SU-DHL-6 (cell line): ENCODE data around the gene EVI5L.

Source experiments
- EZH2phosphoT487 ChIP-seq: fragments of 200-600 bp; sonication (generic), shearing (Covaris generic); conservative IDR thresholded peaks from 2 replicates; pipeline ENCODE4 v1.6.1; 2018; ENCODE audit warnings: mild to moderate bottlenecking, antibody characterized with exemption, low read length, moderate library complexity, mixed read lengths
- TF ChIP-seq, protein P1 (sequence below): fragments of 200-600 bp; sonication (generic); IDR thresholded peaks from one replicate; pipeline ENCODE4 v1.5.1; 2017; ENCODE audit warnings: antibody characterized with exemption, mild to moderate bottlenecking, low read length, moderate library complexity; ENCODE audit not compliant: insufficient read depth, poor library complexity, severe bottlenecking

DNA sequence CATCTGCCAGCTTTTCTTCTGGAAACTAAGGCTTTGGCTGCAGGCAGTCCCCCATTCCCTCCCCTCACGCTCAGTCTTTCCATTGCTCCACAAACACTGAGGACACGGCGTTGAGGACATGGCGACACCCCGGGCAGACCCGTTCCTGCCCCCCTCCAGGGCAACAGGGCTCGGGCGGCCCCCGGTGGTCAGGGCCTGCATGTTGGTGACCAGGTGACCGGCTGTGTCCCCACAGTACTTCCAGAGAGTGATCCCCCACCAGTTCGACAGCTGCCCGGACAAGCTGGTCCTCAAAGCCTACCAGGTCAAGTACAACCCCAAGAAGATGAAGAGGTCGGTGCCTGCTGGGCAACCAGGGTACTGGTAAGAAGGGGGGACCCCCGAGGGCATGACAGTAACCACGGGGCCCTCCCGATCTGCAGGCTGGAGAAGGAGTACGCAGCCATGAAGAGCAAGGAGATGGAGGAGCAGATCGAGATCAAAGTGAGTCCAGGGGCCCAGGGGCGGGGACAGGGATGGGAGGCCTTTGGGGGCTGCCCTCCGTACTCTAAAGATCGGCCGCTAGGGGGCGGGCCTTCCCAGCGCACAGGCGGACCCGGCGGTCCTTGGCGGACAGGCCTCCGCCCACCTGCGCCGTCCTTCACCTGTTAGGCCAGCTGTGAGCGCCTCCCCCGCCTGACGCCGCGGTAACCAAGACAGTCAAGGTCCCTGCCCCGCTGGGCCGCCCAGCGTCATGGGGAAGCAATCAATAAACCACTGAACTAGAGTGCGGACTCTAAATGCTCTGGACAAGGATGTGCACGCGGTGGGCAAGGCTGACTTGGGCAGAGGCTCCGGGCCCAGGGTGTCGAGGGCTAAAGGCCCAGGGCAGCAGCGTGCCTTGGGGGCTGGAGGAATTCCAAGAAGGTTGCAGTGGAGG lies 23.1 kb downstream of the EVI5L start:
- TF ChIP-seq, protein P1, sequence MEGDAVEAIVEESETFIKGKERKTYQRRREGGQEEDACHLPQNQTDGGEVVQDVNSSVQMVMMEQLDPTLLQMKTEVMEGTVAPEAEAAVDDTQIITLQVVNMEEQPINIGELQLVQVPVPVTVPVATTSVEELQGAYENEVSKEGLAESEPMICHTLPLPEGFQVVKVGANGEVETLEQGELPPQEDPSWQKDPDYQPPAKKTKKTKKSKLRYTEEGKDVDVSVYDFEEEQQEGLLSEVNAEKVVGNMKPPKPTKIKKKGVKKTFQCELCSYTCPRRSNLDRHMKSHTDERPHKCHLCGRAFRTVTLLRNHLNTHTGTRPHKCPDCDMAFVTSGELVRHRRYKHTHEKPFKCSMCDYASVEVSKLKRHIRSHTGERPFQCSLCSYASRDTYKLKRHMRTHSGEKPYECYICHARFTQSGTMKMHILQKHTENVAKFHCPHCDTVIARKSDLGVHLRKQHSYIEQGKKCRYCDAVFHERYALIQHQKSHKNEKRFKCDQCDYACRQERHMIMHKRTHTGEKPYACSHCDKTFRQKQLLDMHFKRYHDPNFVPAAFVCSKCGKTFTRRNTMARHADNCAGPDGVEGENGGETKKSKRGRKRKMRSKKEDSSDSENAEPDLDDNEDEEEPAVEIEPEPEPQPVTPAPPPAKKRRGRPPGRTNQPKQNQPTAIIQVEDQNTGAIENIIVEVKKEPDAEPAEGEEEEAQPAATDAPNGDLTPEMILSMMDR: peak; percentile 71
- TF ChIP-seq EZH2phosphoT487: no peak
